A549 treated with GW870086 at 1 μM for 4 hours (cell line): ENCODE data around the gene PERP. TPM values are rescaled to one million over a fixed set of nuclear protein-coding genes. Genes with fewer than 3 reads are reported as not detected.

ENCODE experiments used
- total RNA-seq: library from RNA; stranded (reverse); fragments of 200-300 nt; extraction: Qiagen RNA extraction; gene quantifications from 5 replicates; pipeline ENCODE4 v1.2.3, GENCODE V29; 2022; ENCODE audit warnings: low read depth

Gene PERP
- total RNA-seq = 73.7 to 85.8 TPM (median 80.8 TPM) in 5 replicates

DNA sequence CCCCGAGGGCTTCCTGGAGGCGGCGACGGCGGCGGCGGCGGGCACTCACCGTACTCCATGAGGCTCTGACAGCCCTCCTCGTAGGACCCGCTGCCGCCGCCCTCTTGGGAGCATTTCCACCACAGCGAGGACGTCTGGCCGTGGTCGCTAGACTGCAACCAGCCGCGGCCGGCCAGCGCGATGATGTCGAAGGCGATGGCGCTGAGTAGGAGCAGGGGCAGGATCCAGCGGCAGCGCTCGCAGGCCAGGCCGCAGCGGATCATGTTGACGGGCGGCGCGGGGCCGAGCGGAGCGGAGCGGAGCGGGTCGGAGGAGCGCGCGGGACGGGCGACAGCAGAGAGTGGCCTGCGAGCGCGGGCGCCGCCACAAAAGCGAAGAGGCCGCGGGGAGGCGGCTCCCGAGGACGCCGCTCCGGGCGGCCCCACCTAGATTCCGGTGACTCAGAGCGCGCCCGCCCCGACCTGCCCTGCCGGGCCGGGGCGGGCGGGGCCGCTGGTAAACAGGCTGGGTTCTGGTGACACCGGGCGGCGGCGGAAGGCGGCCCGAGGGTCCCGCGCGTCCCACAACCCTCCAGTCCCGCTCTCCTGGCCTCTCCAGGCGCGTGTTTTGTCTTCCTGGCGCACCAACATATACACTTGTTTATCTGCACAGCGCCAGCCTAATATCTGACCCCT, at the start of gene PERP:
PERP (minus strand) TSS at position 342 of the 674 bp plus-strand sequence; CDS start at position 263, 79 bp downstream.

Other genes starting within 250 kb of the PERP start
- 15.2 to 31.0 TPM (median 19.7 TPM) in 5 replicates for gene TNFAIP3, start 240.2 kb downstream of the PERP start, total RNA-seq
- gene ARFGEF3, start 54.5 kb upstream of the PERP start, total RNA-seq = 0.35 to 0.70 TPM (median 0.54 TPM) in 5 replicates
- not detected in 5 replicates for gene PBOV1, start 111.1 kb upstream of the PERP start, total RNA-seq